ENCODE data around the gene CALN1. TPM values are rescaled to one million over a fixed set of nuclear protein-coding genes. Genes with fewer than 3 reads are reported as not detected.
A peak's percentile ranks its signal among the peaks of the same experiment; 100 is the strongest.

Gene CALN1
- total and polyA plus RNA-seq, 9 of the 15 experiments (the other 6 are each of a cell fraction or from before 2014, with no cell fraction given) = 1.4 to 7.5 (median 3.3) TPM

GRCh38 chr7:72080865-72081510 lies 331.1 kb downstream of the CALN1 start (continued):
- TF ChIP-seq ZHX1 (conservative IDR thresholded peaks at IDR 0.05; ENCODE audit: low read length) = no peak
- TF ChIP-seq CLOCK (CRISPR knock-in tag; IDR thresholded peaks at IDR 0.05; ENCODE audit: borderline replicate concordance) = no peak
- no peak for TF ChIP-seq C11orf30 (IDR thresholded peaks at IDR 0.05; ENCODE audit: low read depth)
- no peak for TF ChIP-seq TEAD2 (tag; IDR thresholded peaks at IDR 0.05)

- no peak overlapping the region for H3K27ac ChIP-seq (ENCODE audit: extremely low read depth, low read depth, low read length)
- H3K9ac ChIP-seq (ENCODE audit: insufficient read depth in 1 of 2, low read depth in 2 of 2, low read length in 2 of 2) = no peak overlapping the region
- peaks cover 3 to 19% of the 10 kb centered on the region in 2 experiments; a peak in 3 of 5 replicates for H3K27me3 ChIP-seq (ENCODE audit: control insufficient read depth in 2 of 2, insufficient read depth in 2 of 2, low read length in 2 of 2)
- intact Hi-C loops (cut with micrococcal nuclease) = no loop called here
- no peaks in the 10 kb centered on the region for H3K79me2 ChIP-seq (ENCODE audit: control insufficient read depth, insufficient read depth, low read length)
- H2AFZ ChIP-seq (ENCODE audit: low read depth, low read length) = no peak overlapping the region
- ChIA-PET POLR2A (no interaction called here), CTCF (ENCODE audit: low intra/inter-chr PET ratio) (no interaction called here)
- DNase-seq (ENCODE audit: extremely low read depth in 1 of 4, low spot score in 3 of 4) (no peak), FAIRE-seq (no peak), ATAC-seq (no peak)
- 4% methylated on average over 4 of the region's 4 CpGs for WGBS (ENCODE audit: insufficient coverage, low coverage, missing lambda C conversion rate)
- no TSS peak for BruUV-seq (replicated peaks)
- no peaks in the 10 kb centered on the region for H3K9me1 ChIP-seq (ENCODE audit: control insufficient read depth, insufficient read depth, low read length)
- no peak overlapping the region for H3K4me2 ChIP-seq (ENCODE audit: insufficient read depth, low read length)
- no peaks in the 10 kb centered on the region for H3K9me3 ChIP-seq (replicated peaks; ENCODE audit: control insufficient read depth, insufficient read depth, low read depth, low read length)
- TF ChIP-seq BCL6 (CRISPR knock-in tag; IDR thresholded peaks at IDR 0.05) (no peak), PBX2 (CRISPR knock-in tag; IDR thresholded peaks at IDR 0.05; ENCODE audit: low read depth) (no peak), PBX2 (tag; conservative IDR thresholded peaks at IDR 0.05; ENCODE audit: low read depth) (peak; percentile 37; the same call in 1 of the 2 replicates), SPI1 (IDR thresholded peaks at IDR 0.05; ENCODE audit: borderline replicate concordance, low read depth, low read length) (peak; percentile 81)
- H3K4me3 ChIP-seq = no peak overlapping the region
- H3K4me1 ChIP-seq (replicated peaks in 1 of 2; ENCODE audit: control insufficient read depth in 2 of 2, insufficient read depth in 2 of 2, low read length in 2 of 2) = no peaks in the 10 kb centered on the region
- H3K36me3 ChIP-seq (ENCODE audit: control insufficient read depth, insufficient read depth, low read length) = no peaks in the 10 kb centered on the region
- H4K20me1 ChIP-seq (replicated peaks; ENCODE audit: control insufficient read depth, insufficient read depth, low read length) = 0 out of 2 replicates have a peak, but pooled peaks cover 5% of the 10 kb centered on the region
- in situ Hi-C loops (cut with MboI) = no loop called here
Observed at GRCh38 chr7:72080341-72080766, 331.8 kb downstream of the CALN1 start.
